ENCODE measurements around the gene SLCO3A1.

SLCO3A1 gene

GRCh38 chr15:91881569-91882297 is 28.2 kb downstream of the SLCO3A1 start:
- TF ChIP-seq CTCF (IDR thresholded peaks at IDR 0.05; ENCODE audit: low read depth, low read length) = no peak
- DNase-seq (ENCODE audit: extremely low read depth, low read depth) = no peak

DNA sequence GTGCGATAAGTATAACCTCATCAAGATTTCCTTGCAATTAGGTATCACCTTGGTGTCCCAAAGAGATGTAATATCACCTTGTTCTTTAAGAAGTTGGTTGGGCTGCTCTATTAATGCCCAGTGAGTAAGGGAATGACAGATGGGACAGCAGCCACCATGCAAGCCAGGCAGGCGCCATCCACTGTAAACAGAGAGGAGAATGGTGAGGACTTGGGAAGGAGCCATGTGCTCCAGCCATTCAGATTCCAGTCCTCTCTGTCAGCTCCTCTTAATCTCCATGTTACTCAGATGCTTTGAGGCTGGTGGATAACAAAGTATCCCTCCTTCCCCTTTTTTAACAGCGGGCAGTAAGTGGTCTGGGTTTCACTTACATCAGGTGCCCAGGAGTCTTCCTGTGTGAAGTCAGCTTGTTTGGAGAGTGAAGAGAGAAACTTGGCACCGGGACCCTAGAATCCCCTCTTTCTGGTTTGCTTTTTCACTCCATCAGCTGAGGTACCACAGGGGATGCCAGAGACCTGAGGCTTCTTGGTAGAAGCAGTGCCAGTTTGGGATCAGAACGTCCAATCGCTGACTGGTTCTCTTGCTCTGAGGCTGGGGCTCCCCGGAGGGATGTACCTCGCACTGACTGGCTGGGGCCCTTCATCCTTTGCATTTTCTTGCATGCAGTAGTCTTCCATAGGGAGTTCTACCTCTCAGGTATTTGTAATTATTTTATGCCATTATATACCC is 29.5 kb downstream of the SLCO3A1 start:
- no peak for TF ChIP-seq CTCF (IDR thresholded peaks at IDR 0.05; ENCODE audit: low read depth, low read length)
- DNase-seq (ENCODE audit: extremely low read depth, low read depth) = no peak

DNA sequence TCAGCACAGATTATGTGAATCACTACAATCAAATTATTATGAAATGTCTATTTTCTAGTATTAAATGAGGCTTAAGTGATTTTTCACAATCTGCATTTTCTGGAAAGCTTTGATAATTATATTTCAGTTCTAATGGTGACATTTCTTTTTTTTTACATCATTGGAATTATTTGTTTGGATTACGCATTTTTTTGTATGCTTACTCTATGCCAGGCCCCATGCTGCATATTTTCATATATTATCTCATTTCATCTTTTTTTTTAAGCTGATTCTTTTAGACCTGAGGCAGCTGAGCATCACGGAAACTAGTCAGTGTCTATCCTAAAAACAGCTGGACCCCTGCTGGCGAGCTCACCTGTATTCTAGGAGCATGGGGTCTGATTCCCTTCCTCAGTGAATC is 31.1 kb downstream of the SLCO3A1 start:
- DNase-seq (ENCODE audit: extremely low read depth, low read depth) = no peak

GRCh38 chr15:91885054-91885453 is 31.5 kb downstream of the SLCO3A1 start:
- no peak for DNase-seq (ENCODE audit: extremely low read depth, low read depth)
- no peak for TF ChIP-seq CTCF (IDR thresholded peaks at IDR 0.05; ENCODE audit: low read depth, low read length)

More for the DNA sequence above, 31.1 kb downstream of the SLCO3A1 start:
- no peak for TF ChIP-seq CTCF (IDR thresholded peaks at IDR 0.05; ENCODE audit: low read depth, low read length)

DNA sequence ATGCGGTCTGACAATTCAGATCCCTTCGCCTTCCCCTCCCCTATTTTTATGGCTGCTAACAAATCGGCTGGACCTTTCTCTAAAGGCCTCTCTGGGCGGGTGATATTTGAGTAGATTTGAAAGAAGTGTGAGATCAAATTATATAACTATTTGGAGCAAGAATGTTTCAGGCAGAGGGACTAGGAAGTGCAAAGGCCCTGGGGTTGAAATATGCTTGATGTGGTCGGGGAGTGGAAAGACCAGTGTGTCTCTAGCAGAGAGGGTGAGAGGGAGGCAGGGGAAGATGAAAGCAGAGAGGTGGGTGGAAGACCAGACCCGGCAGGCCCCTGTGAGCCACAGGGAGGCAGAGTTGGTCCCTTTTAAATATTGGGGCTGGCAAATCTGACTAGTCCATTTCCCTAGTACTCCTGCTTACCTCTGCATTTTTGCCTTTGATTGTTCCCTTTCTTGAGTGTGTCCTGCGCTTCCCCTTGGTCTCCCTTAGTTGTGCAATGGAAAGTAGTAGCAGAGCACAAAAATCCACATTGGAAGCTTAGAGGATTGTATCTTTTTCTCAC is 32.3 kb downstream of the SLCO3A1 start:
- TF ChIP-seq CTCF (IDR thresholded peaks at IDR 0.05; ENCODE audit: low read depth, low read length) = no peak
- no peak for DNase-seq (ENCODE audit: extremely low read depth, low read depth)

GRCh38 chr15:91886878-91887277 is 33.4 kb downstream of the SLCO3A1 start:
- TF ChIP-seq CTCF (IDR thresholded peaks at IDR 0.05; ENCODE audit: low read depth, low read length) = no peak

GRCh38 chr15:91887321-91887720 is 33.8 kb downstream of the SLCO3A1 start:
- DNase-seq (ENCODE audit: extremely low read depth, low read depth) = no peak
- TF ChIP-seq CTCF (IDR thresholded peaks at IDR 0.05; ENCODE audit: low read depth, low read length) = no peak

More at GRCh38 chr15:91886878-91887277, 33.4 kb downstream of the SLCO3A1 start:
- DNase-seq (ENCODE audit: extremely low read depth, low read depth) = no peak

All from AG09319 (cell line).